NCI-H1092 (cell line): ENCODE measurements around the gene LTBR.
"Not testable (repeated sequence)": the region's sequence is repeated elsewhere in the genome, so short reads cannot be mapped to it uniquely, and the experiment has no call there.

ENCODE experiments used
- DNase-seq: peaks from one replicate; lab custom pipeline; 2025; lab: John Stamatoyannopoulos, UW

Gene LTBR

DNA sequence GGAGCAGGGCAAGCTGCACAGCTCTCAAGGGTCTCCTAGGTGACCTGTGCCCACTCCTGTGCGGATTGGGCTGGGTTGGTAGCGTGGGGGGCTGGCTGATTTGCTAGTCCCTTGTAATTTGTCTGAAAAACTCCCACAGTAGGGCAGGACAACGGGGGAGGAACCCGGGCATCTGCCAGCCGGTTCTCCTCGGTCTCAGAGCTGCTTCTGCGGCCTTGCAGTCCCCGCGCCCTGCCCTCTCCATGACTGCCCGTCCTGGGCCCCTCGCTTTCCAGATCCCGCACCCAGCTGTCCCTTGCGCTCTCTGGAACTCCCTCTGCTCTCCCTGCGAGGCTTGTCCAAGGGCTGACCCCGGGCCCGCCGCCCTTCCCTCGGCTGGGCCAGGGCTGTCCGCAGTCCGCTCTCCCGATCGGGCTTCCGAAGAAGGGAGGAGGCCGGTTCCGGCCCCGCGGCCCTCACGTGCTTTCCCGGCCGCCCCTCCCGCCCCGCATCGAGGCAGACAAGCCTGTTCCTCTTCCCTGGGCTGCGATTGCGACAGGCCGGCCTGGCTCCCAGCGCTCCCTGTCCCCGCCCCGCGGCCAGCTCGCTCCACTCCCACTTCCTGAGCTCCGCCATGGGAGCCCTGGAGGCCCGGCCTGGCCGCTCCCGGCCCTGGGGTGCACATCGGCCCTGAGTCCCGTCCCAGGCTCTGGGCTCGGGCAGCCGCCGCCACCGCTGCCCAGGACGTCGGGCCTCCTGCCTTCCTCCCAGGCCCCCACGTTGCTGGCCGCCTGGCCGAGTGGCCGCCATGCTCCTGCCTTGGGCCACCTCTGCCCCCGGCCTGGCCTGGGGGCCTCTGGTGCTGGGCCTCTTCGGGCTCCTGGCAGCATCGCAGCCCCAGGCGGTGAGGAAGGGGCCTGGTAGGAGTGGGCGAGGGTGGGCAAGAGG, at the start of gene LTBR:
Gene LTBR (plus strand): TSS at position 591 of the 927 bp plus-strand sequence. CDS start 197 bp downstream, at position 788.
- no peak for DNase-seq

DNA sequence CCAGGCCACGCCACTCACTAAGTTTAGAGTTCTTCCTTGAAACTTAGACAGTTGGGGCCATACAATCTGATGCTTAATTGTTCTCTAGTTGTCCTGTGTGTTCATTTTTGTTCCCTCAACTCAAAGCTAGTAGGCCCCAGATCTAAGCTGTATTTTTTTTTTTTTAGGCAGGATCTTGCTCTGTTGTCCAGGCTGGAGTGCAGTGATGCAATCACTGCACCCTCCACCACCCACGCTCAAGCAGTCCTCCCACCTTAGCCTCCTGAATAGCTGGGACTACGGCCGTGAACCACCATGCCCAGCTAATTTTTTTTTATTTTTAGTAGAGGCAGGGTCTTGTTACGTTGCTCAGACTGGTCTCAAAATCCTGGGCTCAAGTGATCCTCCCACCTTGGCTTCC, 49.6 kb upstream of the LTBR start:
- no peak for DNase-seq

DNA sequence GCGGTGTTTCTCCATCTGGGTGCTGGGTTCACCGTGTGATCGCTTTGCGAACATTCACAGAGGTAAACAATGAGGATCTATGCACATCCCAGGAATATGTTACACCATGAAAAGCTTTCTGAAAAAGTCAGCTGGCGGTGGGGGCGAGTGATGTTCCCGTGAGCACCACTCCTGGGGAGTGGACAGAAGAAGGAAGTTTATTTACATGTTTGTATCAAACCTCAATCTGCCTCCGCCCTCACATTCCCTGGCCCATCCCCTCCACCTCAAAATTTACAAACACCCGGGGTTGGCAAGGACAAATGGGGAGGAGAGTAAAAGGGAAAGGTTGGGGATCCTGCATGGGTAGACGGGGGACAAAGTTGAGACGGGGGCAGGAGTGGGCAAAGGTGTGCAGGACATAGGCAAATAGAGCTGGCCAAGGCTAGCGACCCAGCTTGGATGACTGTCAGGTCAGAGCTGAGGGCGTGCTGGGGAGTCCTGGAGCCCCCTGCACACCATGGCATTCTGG, 49.0 kb upstream of the LTBR start:
- no peak for DNase-seq

GRCh38 chr12:6335451-6336078, 48.4 kb upstream of the LTBR start:
- DNase-seq = no peak

GRCh38 chr12:6336079-6336888, 47.7 kb upstream of the LTBR start:
- no peak for DNase-seq

GRCh38 chr12:6336889-6337853, 46.8 kb upstream of the LTBR start:
- no peak for DNase-seq

DNA sequence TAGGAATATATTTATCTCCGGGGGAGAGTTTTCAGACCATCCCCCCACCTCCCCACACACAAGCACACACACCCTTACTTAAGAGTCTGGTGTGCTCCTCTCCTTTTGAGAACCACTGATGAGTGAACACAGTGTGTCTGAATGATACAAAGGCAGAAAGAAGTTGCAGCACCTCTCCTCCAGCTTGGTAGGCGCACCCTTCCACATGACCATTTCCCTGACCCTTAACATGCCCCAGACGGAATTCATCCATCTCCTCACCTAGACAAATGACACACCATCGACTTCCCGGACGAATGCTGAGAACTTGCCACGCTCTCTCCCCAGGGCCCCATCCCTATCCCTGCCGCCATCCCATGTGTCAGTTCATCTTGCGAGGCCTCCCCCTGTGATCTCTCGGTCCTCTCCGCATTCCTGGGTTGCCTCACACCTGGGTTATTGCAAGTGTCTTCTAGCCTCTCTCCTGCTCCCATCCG, 46.0 kb upstream of the LTBR start:
- no peak for DNase-seq

DNA sequence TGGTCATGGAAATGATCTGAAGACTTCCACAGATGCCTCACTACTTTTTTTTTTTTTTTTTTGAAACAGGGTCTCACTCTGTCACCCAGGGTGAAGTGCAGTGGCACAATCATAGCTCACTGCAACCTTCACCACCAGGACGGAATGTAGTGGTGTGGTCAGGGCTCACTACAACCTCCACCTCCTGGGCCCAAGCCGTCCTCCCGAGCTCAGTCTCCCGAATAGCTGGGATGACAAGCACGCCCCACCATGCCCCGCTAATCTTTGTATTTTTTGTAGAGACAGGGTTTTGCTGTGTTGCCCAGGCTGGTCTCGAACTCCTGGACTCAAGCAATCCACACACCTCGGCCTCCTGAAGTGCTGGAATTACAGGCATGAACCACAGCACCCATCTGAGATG, 45.4 kb upstream of the LTBR start:
- DNase-seq = not testable (repeated sequence)

DNA sequence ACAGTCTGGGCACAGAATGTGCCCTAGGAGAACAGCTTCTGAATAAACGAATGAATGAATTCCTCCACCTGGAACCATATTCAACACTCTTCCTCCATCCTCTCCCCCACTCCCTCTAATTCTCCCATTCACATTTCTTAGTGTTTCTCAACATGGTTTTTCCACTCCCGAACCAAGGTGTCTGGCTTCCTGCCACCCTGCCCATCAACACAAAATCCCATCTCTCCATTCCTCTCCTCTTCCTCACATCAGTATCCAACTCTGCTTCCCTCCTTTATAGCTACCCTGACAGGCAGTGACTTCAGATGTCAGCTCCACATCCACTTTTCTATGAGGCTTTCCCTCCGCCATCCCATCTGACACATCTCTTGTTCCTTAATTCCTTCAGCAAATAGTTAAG, 45.0 kb upstream of the LTBR start:
- no peak for DNase-seq

DNA sequence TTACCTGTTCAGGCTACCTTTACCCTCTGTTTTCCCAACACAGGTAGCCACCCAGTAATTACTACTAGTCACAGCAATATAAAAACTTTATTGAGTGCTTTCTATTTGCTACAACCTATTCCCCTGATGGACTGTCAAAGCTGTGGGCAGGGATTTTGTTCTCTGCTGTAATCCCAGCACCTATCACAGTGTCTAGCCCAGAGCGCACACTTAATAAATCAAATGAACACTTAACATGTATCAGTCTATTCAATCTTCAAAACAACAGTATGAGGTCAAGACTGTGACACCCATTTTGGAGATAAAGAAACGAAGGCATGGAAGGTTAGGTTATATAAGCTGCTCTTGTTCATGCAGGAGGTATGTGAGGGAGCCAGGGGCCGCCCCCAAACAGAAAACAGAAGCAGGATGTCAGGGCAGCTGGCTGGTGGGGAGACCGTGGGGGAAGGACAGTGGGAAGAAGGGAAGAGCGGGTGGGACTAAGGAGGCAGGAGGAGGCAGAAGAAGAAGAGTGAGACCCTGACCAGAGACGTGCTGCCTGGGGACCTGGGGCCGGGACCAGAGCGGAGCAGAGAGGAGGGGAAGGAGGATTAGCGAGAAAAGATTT, 43.8 kb upstream of the LTBR start:
- DNase-seq = no peak

DNA sequence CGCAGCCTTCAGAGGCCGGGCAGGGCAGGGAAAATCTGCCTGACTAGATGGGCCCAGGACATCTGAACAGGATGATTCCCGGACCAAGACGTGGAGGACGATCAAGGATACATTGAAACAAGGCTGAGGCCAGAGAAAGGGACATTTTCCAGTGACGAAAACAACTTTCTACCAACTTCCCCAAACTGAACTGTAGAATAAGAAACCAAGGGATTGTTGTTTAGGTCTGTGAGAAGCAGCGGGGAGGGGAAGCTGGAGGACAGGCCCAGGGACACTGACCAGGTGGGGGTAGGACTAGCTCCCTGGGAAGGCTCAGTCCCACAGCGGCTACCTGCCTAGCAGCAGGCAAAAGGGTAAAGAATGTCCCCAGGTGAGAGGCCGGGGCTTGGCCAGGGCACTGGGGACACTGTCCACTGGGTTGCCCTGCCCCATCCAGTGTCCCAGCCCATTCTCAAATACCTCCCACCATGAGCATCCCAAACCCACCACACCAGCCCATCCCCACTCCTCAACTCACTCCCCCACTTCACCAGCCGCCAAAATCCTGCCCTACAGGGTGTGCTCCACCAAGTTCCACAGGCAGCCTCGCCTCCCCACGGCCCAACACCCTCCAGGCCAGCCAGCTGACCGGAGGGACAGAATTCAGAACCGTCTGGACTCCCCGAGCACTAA, 43.1 kb upstream of the LTBR start:
- DNase-seq = no peak

DNA sequence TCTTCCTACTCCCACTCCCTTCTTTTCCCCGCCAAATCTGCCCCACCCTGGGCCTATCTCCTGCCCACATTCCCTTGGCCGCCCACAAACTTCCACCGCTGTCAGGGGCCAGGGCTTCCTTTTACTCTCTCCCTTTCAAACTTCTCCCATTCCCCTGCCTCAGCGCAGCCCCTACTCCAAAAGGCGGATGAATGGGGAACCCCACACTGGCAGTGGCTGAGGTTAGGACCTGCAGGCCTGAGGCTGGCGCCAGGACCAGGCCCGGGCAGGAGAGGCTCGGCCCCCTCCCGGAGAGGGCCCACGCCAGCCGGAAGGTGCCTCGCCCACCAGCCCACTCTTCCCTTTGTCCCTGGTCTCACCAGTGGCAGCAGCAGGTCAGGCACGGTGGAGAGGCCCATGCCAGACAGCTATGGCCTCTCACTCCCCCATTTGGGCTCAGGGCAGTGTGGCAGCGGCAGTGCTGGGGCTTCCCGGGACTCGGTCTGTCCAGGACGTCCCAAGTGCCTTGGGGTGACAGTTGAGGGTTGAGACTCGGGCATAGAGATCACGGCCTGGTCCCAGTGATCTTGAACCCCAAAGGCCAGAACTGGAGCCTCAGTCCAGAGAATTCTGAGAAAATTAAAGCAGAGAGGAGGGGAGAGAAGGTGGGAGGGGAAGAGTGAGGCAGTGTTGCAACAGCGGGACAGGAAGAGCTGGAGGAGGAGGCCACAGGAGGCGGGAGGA, 42.4 kb upstream of the LTBR start, which contains the start of gene TNFRSF1A:
Gene TNFRSF1A (minus strand): TSS at position 660 of the 723 bp plus-strand sequence. CDS start 262 bp downstream, at position 398.
- no peak for DNase-seq

- DNase-seq = no peak
Measured at GRCh38 chr12:6342140-6342889, 41.6 kb upstream of the LTBR start.

DNA sequence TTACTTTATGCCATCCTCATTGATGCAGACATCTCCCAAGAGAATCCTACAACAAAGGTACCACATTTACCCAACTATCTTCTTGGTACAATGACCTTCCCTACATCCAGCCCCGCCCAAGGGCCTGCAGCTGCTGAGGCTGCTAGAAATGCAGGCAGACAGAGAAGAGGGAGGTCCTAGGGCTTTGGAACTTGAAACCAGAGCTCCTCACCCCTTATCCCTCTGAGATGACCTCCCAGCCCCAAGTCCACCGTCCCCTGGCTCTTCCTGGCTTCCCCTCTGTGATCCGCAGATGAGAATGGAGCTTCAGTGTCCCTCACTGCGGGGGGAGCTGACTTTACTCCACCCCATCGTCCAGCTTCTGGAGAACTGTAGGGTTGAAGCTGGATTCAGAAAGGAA, 40.4 kb upstream of the LTBR start:
- no peak for DNase-seq

DNA sequence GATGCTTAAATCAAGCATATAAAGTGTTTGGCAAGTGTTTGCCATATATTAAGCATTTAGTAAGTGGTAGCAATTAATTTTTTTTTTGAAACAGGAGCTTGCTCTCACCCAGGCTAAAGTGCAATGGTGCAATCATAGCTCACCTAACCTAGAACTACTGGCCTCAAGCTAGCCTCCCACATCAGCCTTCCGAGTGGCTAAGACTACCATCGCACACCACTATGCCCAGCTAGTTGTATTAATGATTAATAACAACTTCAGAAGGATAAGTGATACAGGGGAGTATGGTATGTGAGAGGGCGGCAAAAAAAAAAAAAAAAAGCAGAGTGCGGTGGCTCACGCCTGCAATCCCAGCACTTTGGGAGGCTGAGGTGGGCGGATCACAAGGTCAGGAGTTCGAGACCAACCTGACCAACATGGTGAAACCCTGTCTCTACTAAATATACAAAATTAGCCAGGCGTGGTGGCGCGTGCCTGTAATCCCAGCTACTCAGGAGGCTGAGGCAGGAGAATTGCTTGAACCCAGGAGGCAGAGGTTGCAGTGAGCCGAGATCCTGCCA, 39.8 kb upstream of the LTBR start:
- not testable (repeated sequence) for DNase-seq

GRCh38 chr12:6345319-6346091, 38.5 kb upstream of the LTBR start:
- no peak for DNase-seq

DNA sequence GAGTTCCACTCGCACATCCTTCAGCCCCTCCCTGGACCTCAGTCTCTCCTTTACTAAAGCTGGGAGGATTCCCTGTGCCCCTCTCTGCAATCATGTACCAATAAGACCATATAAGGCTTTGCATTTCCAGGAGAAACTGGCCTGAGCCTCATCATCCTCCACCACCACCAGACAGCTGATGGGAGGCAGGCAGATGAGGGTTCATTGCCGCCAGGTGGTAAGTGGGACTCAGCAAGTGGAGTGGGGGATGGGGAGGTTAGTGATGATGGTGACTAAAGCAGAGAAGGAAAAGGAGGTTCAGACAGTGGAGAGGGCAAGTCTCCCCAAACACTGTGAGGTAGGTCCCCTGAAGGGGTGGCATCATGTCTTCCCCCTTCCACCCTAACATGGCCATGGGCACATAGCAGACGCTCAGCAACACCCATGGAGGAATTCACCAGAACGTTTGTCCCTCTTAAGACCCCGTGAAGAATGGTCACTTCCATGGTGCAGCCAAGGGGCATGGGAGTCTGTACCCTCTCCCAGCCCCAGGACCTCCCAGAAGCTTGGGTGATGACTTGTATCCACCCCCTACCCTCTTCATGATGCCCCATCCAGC, 37.6 kb upstream of the LTBR start:
- no peak for DNase-seq
